Glutamatergic neuron (in vitro differentiated cells): Measurements from ENCODE around the gene STX16. TPM values are rescaled to one million over a fixed set of nuclear protein-coding genes. Genes with fewer than 3 reads are reported as not detected.

Source experiments
- DNase-seq: peaks from one replicate; pipeline ENCODE4 v3.0.0; 2022
- H3K27ac Mint-ChIP-seq: one replicate; pipeline ENCODE4 v1.8.0; 2020; ENCODE audit warnings: mild to moderate bottlenecking, mixed read lengths, inconsistent platforms; ENCODE audit not compliant: unreplicated experiment
- H3K27me3 Mint-ChIP-seq: one replicate; pipeline ENCODE4 v1.8.0; 2020; ENCODE audit warnings: mild to moderate bottlenecking, moderate library complexity, mixed read lengths, inconsistent platforms; ENCODE audit not compliant: unreplicated experiment
- H3K36me3 Mint-ChIP-seq: one replicate; pipeline ENCODE4 v1.8.0; 2020; ENCODE audit warnings: mild to moderate bottlenecking, mixed read lengths, inconsistent platforms; ENCODE audit not compliant: unreplicated experiment
- H3K4me1 Mint-ChIP-seq: one replicate; pipeline ENCODE4 v1.8.0; 2020; ENCODE audit warnings: mild to moderate bottlenecking, low read depth, mixed read lengths, inconsistent platforms; ENCODE audit not compliant: unreplicated experiment
- H3K4me3 Mint-ChIP-seq: one replicate; pipeline ENCODE4 v1.8.0; 2020; ENCODE audit warnings: mild to moderate bottlenecking, mixed read lengths, inconsistent platforms; ENCODE audit not compliant: unreplicated experiment
- H3K9me3 Mint-ChIP-seq: one replicate; pipeline ENCODE4 v1.8.0; 2020; ENCODE audit warnings: mild to moderate bottlenecking, moderate library complexity, mixed read lengths, inconsistent platforms; ENCODE audit not compliant: unreplicated experiment
- CTCF ChIP-seq: fragments of 200-600 bp; sonication (generic); IDR thresholded peaks from one replicate; pipeline ENCODE4 v1.5.0; 2021; ENCODE audit not compliant: partially characterized antibody, unreplicated experiment
- total RNA-seq: library from RNA; stranded (reverse); fragmentation: NEBNext Ultra II Directional; extraction: Animal tissue kit (Norgen Biotek cat#: 25700); gene quantifications from one replicate; pipeline ENCODE4 v1.2.1, GENCODE V29; 2021; ENCODE audit not compliant: unreplicated experiment

The STX16 gene
- total RNA-seq, 1 donor from 2014 or later, result 71.2 TPM

GRCh38 chr20:58673119-58673518 is 22.0 kb downstream of the STX16 start:
- no peaks in the 10 kb centered on the region for H3K36me3 Mint-ChIP-seq
- peaks cover 7% of the 10 kb centered on the region for H3K4me1 Mint-ChIP-seq
- peaks cover 3% of the 10 kb centered on the region for H3K9me3 Mint-ChIP-seq
- DNase-seq, result no peak
- no peak for TF ChIP-seq CTCF
- H3K4me3 Mint-ChIP-seq, result no peak overlapping the region
- H3K27ac Mint-ChIP-seq, result no peak overlapping the region
- peaks cover 1% of the 10 kb centered on the region for H3K27me3 Mint-ChIP-seq

GRCh38 chr20:58675146-58675584 is 24.1 kb downstream of the STX16 start:
- Mint-ChIP-seq H3K27ac (no peak overlapping the region), H3K4me3 (no peak overlapping the region), H3K4me1 (peaks cover 4% of the 10 kb centered on the region), H3K36me3 (no peaks in the 10 kb centered on the region), H3K27me3 (peaks cover 1% of the 10 kb centered on the region), H3K9me3 (peaks cover 4% of the 10 kb centered on the region)
- no peak for DNase-seq
- TF ChIP-seq CTCF, result no peak

- no peak for TF ChIP-seq CTCF
- Mint-ChIP-seq H3K27ac (no peak overlapping the region), H3K4me3 (no peak overlapping the region), H3K36me3 (no peaks in the 10 kb centered on the region), H3K9me3 (peaks cover 4% of the 10 kb centered on the region), H3K27me3 (peaks cover 1% of the 10 kb centered on the region), H3K4me1 (no peaks in the 10 kb centered on the region)
- DNase-seq, result no peak
Measured at GRCh38 chr20:58675641-58676040, 24.6 kb downstream of the STX16 start.

GRCh38 chr20:58676161-58676560 is 25.1 kb downstream of the STX16 start:
- no peak for DNase-seq
- Mint-ChIP-seq H3K27me3 (no peaks in the 10 kb centered on the region), H3K36me3 (no peaks in the 10 kb centered on the region), H3K4me3 (no peak overlapping the region), H3K9me3 (peaks cover 4% of the 10 kb centered on the region), H3K27ac (no peak overlapping the region), H3K4me1 (no peaks in the 10 kb centered on the region)
- TF ChIP-seq CTCF, result no peak

GRCh38 chr20:58677079-58677604 is 26.1 kb downstream of the STX16 start:
- Mint-ChIP-seq H3K4me1 (no peaks in the 10 kb centered on the region), H3K9me3 (peaks cover 4% of the 10 kb centered on the region), H3K27me3 (no peaks in the 10 kb centered on the region), H3K27ac (no peak overlapping the region), H3K36me3 (no peaks in the 10 kb centered on the region), H3K4me3 (no peak overlapping the region)
- DNase-seq, result no peak
- no peak for TF ChIP-seq CTCF
